BE2C (cell line): ENCODE data around the gene PHLDB1.
"Not testable (repeated sequence)": the region's sequence is repeated elsewhere in the genome, so short reads cannot be mapped to it uniquely, and the experiment has no call there.

ENCODE experiments used
- DNase-seq: peaks from one replicate; pipeline ENCODE4 v3.0.0-alpha.2; 2020
- H3K27me3 ChIP-seq: fragments of 250-450 bp; sonication (Bioruptor Pico); 2 replicates; pipeline ENCODE4 v1.5.1; 2020; ENCODE audit warnings: mild to moderate bottlenecking
- H3K36me3 ChIP-seq: fragments of 250-450 bp; sonication (Bioruptor Pico); 2 replicates; pipeline ENCODE4 v1.5.1; 2020; ENCODE audit warnings: mild to moderate bottlenecking
- H3K4me1 ChIP-seq: fragments of 250-450 bp; sonication (Bioruptor Pico); 2 replicates; pipeline ENCODE4 v1.5.1; 2020
- H3K4me3 ChIP-seq: 2 replicates; pipeline ENCODE4 v1.5.1; 2011; ENCODE audit warnings: low read depth, low read length
- H3K9me3 ChIP-seq: fragments of 250-450 bp; sonication (Bioruptor Pico); 2 replicates; pipeline ENCODE4 v1.5.1; 2020
- CTCF ChIP-seq: IDR thresholded peaks from 2 replicates; pipeline ENCODE4 v1.5.1; 2012; ENCODE audit warnings: mild to moderate bottlenecking, low read depth, low read length

Gene PHLDB1

GRCh38 chr11:118572061-118572980 is 35.1 kb upstream of the PHLDB1 start, which contains the start of gene ARCN1:
TSS of gene ARCN1 (plus strand) at chr11:118572409. CDS start at chr11:118572548, 139 bp downstream.
- Histone ChIP-seq H3K9me3 (no peaks in the 10 kb centered on the region), H3K4me1 (peaks cover 4% of the 10 kb centered on the region; the same call in 1 of the 2 replicates), H3K4me3 (peak within 1 kb of the TSS; percentile 78), H3K36me3 (peaks cover 12% of the 10 kb centered on the region), H3K27me3 (no peaks in the 10 kb centered on the region)
- no peak for TF ChIP-seq CTCF
- DNase-seq: peak; percentile 80

DNA sequence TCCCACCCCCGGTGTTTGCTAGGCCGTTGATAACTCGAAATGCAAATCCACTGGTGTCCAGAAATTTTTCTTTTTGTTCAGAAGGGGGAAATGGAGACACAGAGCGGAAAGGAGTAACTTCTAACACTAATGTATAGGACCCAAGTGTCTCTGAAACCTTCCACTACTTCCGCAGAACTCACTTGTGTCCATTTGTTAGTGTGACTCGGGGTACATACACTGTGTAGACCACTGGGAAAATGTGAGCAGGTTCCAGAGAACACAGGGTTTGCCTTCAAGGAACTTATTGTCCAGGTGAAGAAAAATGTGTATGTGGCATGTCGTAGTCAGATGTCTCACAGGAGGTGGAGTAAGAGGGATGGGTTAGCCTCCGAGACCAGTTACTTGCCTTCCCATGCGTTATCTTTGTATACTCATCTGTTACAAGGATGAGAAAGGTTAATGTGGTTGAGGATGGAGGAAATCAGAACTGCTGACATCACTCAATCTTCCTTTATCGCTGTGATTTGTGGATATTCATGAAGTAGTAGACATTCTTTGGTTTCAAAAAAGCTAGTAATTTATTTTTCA is 34.3 kb upstream of the PHLDB1 start:
- Histone ChIP-seq H3K36me3 (peaks cover 16% of the 10 kb centered on the region), H3K9me3 (no peaks in the 10 kb centered on the region), H3K27me3 (no peaks in the 10 kb centered on the region), H3K4me3 (peak overlapping the region; percentile 78), H3K4me1 (peaks cover 4% of the 10 kb centered on the region; the same call in 1 of the 2 replicates)
- TF ChIP-seq CTCF: no peak
- DNase-seq: no peak

GRCh38 chr11:118574636-118575035 is 32.8 kb upstream of the PHLDB1 start:
- H3K27me3 ChIP-seq: no peaks in the 10 kb centered on the region
- no peaks in the 10 kb centered on the region for H3K9me3 ChIP-seq
- H3K4me3 ChIP-seq: no peak overlapping the region
- TF ChIP-seq CTCF: no peak
- peaks cover 4% of the 10 kb centered on the region; the same call in 1 of the 2 replicates for H3K4me1 ChIP-seq
- H3K36me3 ChIP-seq: peaks cover 16% of the 10 kb centered on the region
- DNase-seq: no peak

GRCh38 chr11:118577995-118578394 is 29.4 kb upstream of the PHLDB1 start:
- H3K36me3 ChIP-seq: peaks cover 30% of the 10 kb centered on the region
- H3K4me3 ChIP-seq, H3K9me3 ChIP-seq, H3K4me1 ChIP-seq, H3K27me3 ChIP-seq, DNase-seq: not testable (repeated sequence)

- no peaks in the 10 kb centered on the region for H3K27me3 ChIP-seq
- DNase-seq: no peak
- H3K4me3 ChIP-seq: no peak overlapping the region
- no peak for TF ChIP-seq CTCF
- H3K9me3 ChIP-seq: no peaks in the 10 kb centered on the region
- H3K4me1 ChIP-seq: no peaks in the 10 kb centered on the region
- H3K36me3 ChIP-seq: peaks cover 56% of the 10 kb centered on the region
Measured at GRCh38 chr11:118581057-118581456, 26.4 kb upstream of the PHLDB1 start.

DNA sequence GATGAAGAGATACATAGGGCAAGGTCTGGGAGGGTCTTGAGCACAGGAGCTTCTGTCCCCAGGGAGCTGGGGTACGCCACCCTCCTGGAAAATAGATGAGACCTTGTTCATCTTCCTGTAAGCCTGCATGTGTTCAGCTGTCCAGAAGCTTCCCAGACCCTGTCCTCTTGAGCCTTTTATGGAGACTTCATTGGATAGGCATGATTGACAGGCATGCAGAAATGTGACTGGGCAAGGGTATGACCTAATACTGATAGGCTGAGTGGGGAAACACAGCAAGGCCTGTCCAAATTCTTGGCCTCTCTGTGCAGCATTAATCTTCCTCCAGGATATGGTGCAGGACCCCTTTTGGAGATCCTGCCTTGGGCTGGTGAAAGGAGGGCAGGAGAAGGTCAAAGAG is 19.5 kb upstream of the PHLDB1 start:
- H3K36me3 ChIP-seq: peaks cover 88% of the 10 kb centered on the region
- no peak for TF ChIP-seq CTCF
- no peaks in the 10 kb centered on the region for H3K4me1 ChIP-seq
- H3K9me3 ChIP-seq: no peaks in the 10 kb centered on the region
- H3K27me3 ChIP-seq: no peaks in the 10 kb centered on the region
- no peak overlapping the region for H3K4me3 ChIP-seq
- DNase-seq: no peak
